BE2C (cell line): Measurements from ENCODE around the gene JAK2.
"Not testable (repeated sequence)": the region's sequence is repeated elsewhere in the genome, so short reads cannot be mapped to it uniquely, and the experiment has no call there.

Source experiments
- DNase-seq: peaks from one replicate; pipeline ENCODE4 v3.0.0-alpha.2; 2020
- H3K27me3 ChIP-seq: fragments of 250-450 bp; sonication (Bioruptor Pico); 2 replicates; pipeline ENCODE4 v1.5.1; 2020; ENCODE audit warnings: mild to moderate bottlenecking
- H3K36me3 ChIP-seq: fragments of 250-450 bp; sonication (Bioruptor Pico); 2 replicates; pipeline ENCODE4 v1.5.1; 2020; ENCODE audit warnings: mild to moderate bottlenecking
- H3K4me1 ChIP-seq: fragments of 250-450 bp; sonication (Bioruptor Pico); 2 replicates; pipeline ENCODE4 v1.5.1; 2020
- H3K4me3 ChIP-seq: 2 replicates; pipeline ENCODE4 v1.5.1; 2011; ENCODE audit warnings: low read depth, low read length
- H3K9me3 ChIP-seq: fragments of 250-450 bp; sonication (Bioruptor Pico); 2 replicates; pipeline ENCODE4 v1.5.1; 2020
- CTCF ChIP-seq: IDR thresholded peaks from 2 replicates; pipeline ENCODE4 v1.5.1; 2012; ENCODE audit warnings: mild to moderate bottlenecking, low read depth, low read length

The JAK2 gene

GRCh38 chr9:5013374-5013773 lies 28.3 kb downstream of the JAK2 start:
- H3K4me3 ChIP-seq = no peak overlapping the region
- no peak for TF ChIP-seq CTCF
- no peak for DNase-seq
- H3K27me3 ChIP-seq = no peaks in the 10 kb centered on the region
- H3K4me1 ChIP-seq = no peaks in the 10 kb centered on the region
- H3K36me3 ChIP-seq = no peaks in the 10 kb centered on the region
- H3K9me3 ChIP-seq = no peaks in the 10 kb centered on the region

- Histone ChIP-seq H3K36me3 (no peaks in the 10 kb centered on the region), H3K27me3 (no peaks in the 10 kb centered on the region), H3K9me3 (no peaks in the 10 kb centered on the region), H3K4me3 (no peak overlapping the region), H3K4me1 (no peaks in the 10 kb centered on the region)
- no peak for TF ChIP-seq CTCF
- DNase-seq = no peak
Measured at GRCh38 chr9:5015934-5016333, 30.9 kb downstream of the JAK2 start.

DNA sequence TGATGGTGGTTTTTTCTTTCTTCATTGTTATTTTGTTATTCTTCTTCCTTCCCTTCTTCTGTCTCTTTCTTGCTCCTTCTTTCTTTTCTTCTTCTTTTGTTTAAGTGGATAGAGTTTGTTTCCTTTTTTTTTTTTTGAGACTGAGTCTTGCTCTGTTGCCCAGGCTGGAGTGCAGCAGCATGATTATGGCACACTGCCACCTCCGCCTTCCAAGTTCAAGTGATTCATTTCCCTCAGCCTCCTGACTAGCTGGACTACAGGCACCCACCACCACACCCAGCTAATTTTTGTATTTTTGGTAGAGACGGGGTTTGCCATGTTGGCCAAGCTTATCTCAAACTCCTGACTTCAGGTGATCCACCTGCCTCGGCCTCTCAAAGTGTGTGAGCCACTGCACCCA lies 40.3 kb downstream of the JAK2 start:
- Histone ChIP-seq H3K36me3 (no peaks in the 10 kb centered on the region), H3K27me3 (no peaks in the 10 kb centered on the region), H3K9me3 (no peaks in the 10 kb centered on the region), H3K4me3 (no peak overlapping the region), H3K4me1 (no peaks in the 10 kb centered on the region)
- no peak for TF ChIP-seq CTCF
- no peak for DNase-seq

GRCh38 chr9:5031941-5032340 lies 46.9 kb downstream of the JAK2 start:
- not testable (repeated sequence) for H3K4me1 ChIP-seq, H3K36me3 ChIP-seq, H3K4me3 ChIP-seq, H3K27me3 ChIP-seq, DNase-seq, H3K9me3 ChIP-seq

- Histone ChIP-seq H3K36me3 (no peaks in the 10 kb centered on the region), H3K9me3 (no peaks in the 10 kb centered on the region), H3K27me3 (no peaks in the 10 kb centered on the region), H3K4me3 (no peak overlapping the region), H3K4me1 (no peaks in the 10 kb centered on the region)
- DNase-seq = no peak
- TF ChIP-seq CTCF = no peak
Measured at GRCh38 chr9:5040730-5041389, 55.8 kb downstream of the JAK2 start.

DNA sequence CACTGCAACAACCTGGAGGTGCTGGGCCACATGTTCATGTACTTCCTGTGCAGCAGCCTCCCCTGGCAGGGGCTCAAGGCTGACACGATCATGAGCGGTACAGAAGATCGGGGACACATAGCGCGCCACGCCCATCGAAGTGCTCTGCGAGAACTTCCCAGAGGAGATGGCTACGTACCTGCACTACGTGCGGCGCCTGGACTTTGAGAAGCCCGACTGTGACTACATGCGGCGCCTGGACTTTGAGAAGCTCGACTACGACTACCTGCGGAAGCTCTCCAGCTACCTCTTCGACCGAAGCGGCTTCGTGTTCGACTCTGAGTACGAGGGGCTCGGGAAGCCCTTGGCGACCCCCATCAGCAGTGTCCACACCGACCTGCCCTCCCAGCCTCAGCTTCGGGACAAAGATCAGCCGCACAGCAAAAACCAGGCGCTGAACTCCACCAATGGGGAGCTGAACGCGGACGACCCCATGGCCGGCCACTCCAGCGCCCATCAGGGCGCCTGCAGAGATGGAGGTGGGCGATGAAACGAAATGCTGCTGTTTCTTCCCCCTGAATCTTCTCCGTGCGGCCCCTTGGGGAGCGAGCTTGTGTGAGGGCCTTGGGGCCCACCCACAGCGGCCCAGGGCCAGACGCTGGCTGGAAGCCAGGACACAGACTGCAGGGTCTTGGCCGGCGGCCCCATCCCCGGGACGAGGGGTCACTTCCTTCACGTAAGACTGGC lies 56.5 kb downstream of the JAK2 start:
- Histone ChIP-seq H3K27me3 (no peaks in the 10 kb centered on the region), H3K4me1 (no peaks in the 10 kb centered on the region), H3K9me3 (no peaks in the 10 kb centered on the region), H3K36me3 (no peaks in the 10 kb centered on the region), H3K4me3 (no peak overlapping the region)
- TF ChIP-seq CTCF = no peak
- no peak for DNase-seq
